SK-N-SH (cell line): ENCODE data around the gene KHSRP. TPM values are rescaled to one million over a fixed set of nuclear protein-coding genes. Genes with fewer than 3 reads are reported as not detected.

Source experiments
- CTCF ChIA-PET: fragments of 300-600, 350-600 bp; formaldehyde crosslinking; extraction: SDS; loops from one replicate; lab custom pipeline; 2021; lab: Yijun Ruan, JAX
- POLR2A ChIA-PET: fragments of 350-600 bp; sonication (Branson Sonifier 250); formaldehyde crosslinking; extraction: SDS; loops from one replicate; lab custom pipeline; 2020; ENCODE audit warnings: antibody characterized with exemption, inconsistent platforms; lab: Yijun Ruan, JAX
- DNase-seq: peaks from one replicate; pipeline ENCODE4 v3.0.0; 2012
- H2AFZ ChIP-seq: fragments of 200-600 bp; sonication (generic); 2 replicates; pipeline ENCODE4 v1.8.1; 2016; ENCODE audit warnings: antibody characterized with exemption, mild to moderate bottlenecking, low read depth
- H3F3A ChIP-seq: fragments of 200-600 bp; sonication (generic); replicated peaks from 2 replicates; pipeline ENCODE3; 2016; ENCODE audit warnings: antibody characterized with exemption, mild to moderate bottlenecking; ENCODE audit not compliant: insufficient read depth
- H3K27ac ChIP-seq, 2 experiments: fragments of 200-500 bp in 1 of 2; fragments of 200-600 bp in 1 of 2; sonication (Bioruptor generic) in 1 of 2; sonication (generic), shearing (Covaris generic) in 1 of 2; 2 replicates each; pipeline versions ENCODE4 v1.5.1 to v1.6.1; 2014 to 2016; ENCODE audit warnings: low read depth in 2 of 2, inconsistent platforms in 1 of 2, low read length in 1 of 2, mild to moderate bottlenecking in 1 of 2, mixed read lengths in 1 of 2
- H3K27me3 ChIP-seq: fragments of 200-600 bp; sonication (generic), shearing (Covaris generic); 2 replicates; pipeline ENCODE4 v1.6.1; 2016; ENCODE audit warnings: mixed run types; ENCODE audit not compliant: insufficient read depth
- H3K36me3 ChIP-seq, 2 experiments: fragments of 200-500 bp in 1 of 2; fragments of 200-600 bp in 1 of 2; sonication (Bioruptor generic) in 1 of 2; sonication (generic) in 1 of 2; replicated peaks in 1 of 2; 2 replicates each; pipeline versions ENCODE3 to v1.5.1; 2014 to 2016; ENCODE audit warnings: low read length in 1 of 2, mild to moderate bottlenecking in 1 of 2; ENCODE audit not compliant: insufficient read depth in 2 of 2, control insufficient read depth in 1 of 2
- H3K4me1 ChIP-seq, 2 experiments: fragments of 200-500 bp in 1 of 2; fragments of 200-600 bp in 1 of 2; sonication (Bioruptor generic) in 1 of 2; sonication (generic), shearing (Covaris generic) in 1 of 2; 2 replicates each; pipeline versions ENCODE4 v1.5.1 to v1.6.1; 2014 to 2016; ENCODE audit warnings: low read depth in 1 of 2, low read length in 1 of 2, mixed run types in 1 of 2; ENCODE audit not compliant: insufficient read depth in 2 of 2, control insufficient read depth in 1 of 2
- H3K4me2 ChIP-seq: fragments of 200-600 bp; sonication (generic), shearing (Covaris generic); 2 replicates; pipeline ENCODE4 v1.6.1; 2017; ENCODE audit warnings: mixed run types
- H3K4me3 ChIP-seq, 2 experiments: fragments of 200-500 bp in 1 of 2; fragments of 200-600 bp in 1 of 2; sonication (Bioruptor generic) in 1 of 2; sonication (generic), shearing (Covaris generic) in 1 of 2; 2 replicates each; pipeline versions ENCODE4 v1.5.1 to v1.8.1; 2014 to 2016; ENCODE audit warnings: low read depth in 2 of 2, inconsistent platforms in 1 of 2, low read length in 1 of 2, mild to moderate bottlenecking in 1 of 2, mixed read lengths in 1 of 2, moderate library complexity in 1 of 2
- H3K79me2 ChIP-seq: fragments of 200-600 bp; sonication (generic); 2 replicates; pipeline ENCODE4 v1.8.1; 2017; ENCODE audit warnings: mild to moderate bottlenecking; ENCODE audit not compliant: insufficient read depth
- H3K9ac ChIP-seq: fragments of 200-600 bp; sonication (generic); 2 replicates; pipeline ENCODE4 v1.6.1; 2017; ENCODE audit warnings: mixed run types
- H3K9me2 ChIP-seq: fragments of 200-600 bp; sonication (generic); 2 replicates; pipeline ENCODE4 v1.6.1; 2017; ENCODE audit warnings: mixed run types
- H3K9me3 ChIP-seq: fragments of 200-600 bp; sonication (generic); 2 replicates; pipeline ENCODE4 v1.6.1; 2017; ENCODE audit warnings: mixed run types, mild to moderate bottlenecking, moderate library complexity
- H4K20me1 ChIP-seq: fragments of 200-600 bp; sonication (generic); 2 replicates; pipeline ENCODE4 v1.6.1; 2017; ENCODE audit warnings: mild to moderate bottlenecking, mixed run types; ENCODE audit not compliant: insufficient read depth
- EZH2phosphoT487 ChIP-seq: fragments of 200-600 bp; sonication (generic); IDR thresholded peaks from 2 replicates; pipeline ENCODE4 v1.6.1; 2017; ENCODE audit warnings: low read depth, mixed run types, mild to moderate bottlenecking, antibody characterized with exemption, moderate library complexity, borderline replicate concordance
- JUND ChIP-seq: IDR thresholded peaks from 2 replicates; pipeline ENCODE4 v1.4.0; 2012
- POLR2AphosphoS5 ChIP-seq: IDR thresholded peaks from 2 replicates; pipeline ENCODE4 v1.6.1; 2012; ENCODE audit warnings: low read depth, low read length
- RAD21 ChIP-seq: IDR thresholded peaks from 2 replicates; pipeline ENCODE4 v1.6.1; 2012; ENCODE audit warnings: mild to moderate bottlenecking, low read length
- RCOR1 ChIP-seq: fragments of 150-350 bp; IDR thresholded peaks from 2 replicates; pipeline ENCODE4 v1.6.1; 2017; ENCODE audit warnings: antibody characterized with exemption, low read length
- WGBS: methylation state at CpG from one replicate; pipeline ENCODE4 v1.1.6; 2017; ENCODE audit warnings: low lambda C conversion rate; 5-methylcytosine and 5-hydroxymethylcytosine counted together
- polyA plus RNA-seq, 3 experiments: library from polyadenylated mRNA; depleted of rRNA; stranded (reverse); fragments of >200 nt; gene quantifications; 2 replicates each; pipeline ENCODE4 v1.2.3, GENCODE V29; 2012
- TF ChIP-seq, protein P1 (sequence below): fragments of 200-600 bp; sonication (generic); IDR thresholded peaks from 2 replicates; pipeline ENCODE4 v1.6.1; 2017; ENCODE audit warnings: antibody characterized with exemption, mild to moderate bottlenecking, moderate library complexity
- TF ChIP-seq, protein P2 (sequence below): fragments of 150-350 bp; IDR thresholded peaks from 2 replicates; pipeline ENCODE4 v1.6.1; 2017; ENCODE audit warnings: antibody characterized with exemption, low read length, low read depth, borderline replicate concordance

Gene KHSRP
- polyA plus RNA-seq, 1 of the 3 experiments (the other 2 are of a cell fraction) = 96.8 TPM

DNA sequence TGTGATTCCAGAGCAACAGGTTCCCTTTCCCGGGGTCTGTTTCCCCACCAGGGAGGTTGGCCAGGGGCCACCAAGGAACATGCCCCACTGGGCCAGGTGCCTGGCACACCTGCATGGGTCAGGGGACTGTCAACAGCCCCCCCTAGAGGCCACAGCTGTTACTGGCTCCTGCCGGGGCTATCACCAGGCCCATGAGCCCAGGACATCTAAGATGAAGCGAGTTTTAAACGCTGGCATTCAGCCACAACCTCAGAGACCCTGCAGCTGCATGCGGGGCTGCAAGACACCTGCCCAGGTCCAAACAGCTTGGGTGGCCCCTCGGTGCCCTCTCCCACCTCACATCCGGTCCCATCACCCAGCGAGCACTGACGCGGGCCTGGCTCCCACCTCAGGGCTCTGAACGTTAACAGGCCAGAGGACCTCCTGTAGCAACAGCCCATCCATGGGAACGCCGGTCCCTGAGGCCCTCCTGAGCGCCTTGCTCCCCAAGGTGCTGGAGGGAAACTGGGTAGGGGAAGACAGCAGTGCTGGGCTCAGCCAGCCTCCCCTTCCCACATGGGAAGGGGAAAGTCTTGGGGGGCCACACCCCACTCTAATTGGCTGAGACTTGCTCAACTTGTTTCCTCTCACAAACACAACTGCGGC is 12.0 kb downstream of the KHSRP start:
- Histone ChIP-seq H3K4me2 (no peak overlapping the region), H3K9me3 (no peaks in the 10 kb centered on the region), H3K4me3 (no peak overlapping the region), H3K27ac (no peak overlapping the region), H3K9ac (no peak overlapping the region), H4K20me1 (peaks cover 5% of the 10 kb centered on the region; the same call in 1 of the 2 replicates), H3K4me1 (no peaks in the 10 kb centered on the region), H3F3A (no peaks in the 10 kb centered on the region), H3K79me2 (0 out of 2 replicates have a peak, but pooled peaks cover 4% of the 10 kb centered on the region), H2AFZ (no peak overlapping the region), H3K9me2 (no peaks in the 10 kb centered on the region), H3K36me3 (peaks cover 10 to 37% of the 10 kb centered on the region in 2 experiments), H3K27me3 (no peaks in the 10 kb centered on the region)
- DNase-seq = peak; percentile 78
- CTCF ChIA-PET = interaction anchor here (0.9 to 3.0 kb wide), 3 partner anchors 9 to 20 kb away, joined by 3 to 16 read pairs (median 6); no protein-coding TSS in a partner anchor
- TF ChIP-seq RCOR1 (no peak), JUND (no peak), RAD21 (peak; percentile 41), EZH2phosphoT487 (no peak)
- TF ChIP-seq, protein P1, sequence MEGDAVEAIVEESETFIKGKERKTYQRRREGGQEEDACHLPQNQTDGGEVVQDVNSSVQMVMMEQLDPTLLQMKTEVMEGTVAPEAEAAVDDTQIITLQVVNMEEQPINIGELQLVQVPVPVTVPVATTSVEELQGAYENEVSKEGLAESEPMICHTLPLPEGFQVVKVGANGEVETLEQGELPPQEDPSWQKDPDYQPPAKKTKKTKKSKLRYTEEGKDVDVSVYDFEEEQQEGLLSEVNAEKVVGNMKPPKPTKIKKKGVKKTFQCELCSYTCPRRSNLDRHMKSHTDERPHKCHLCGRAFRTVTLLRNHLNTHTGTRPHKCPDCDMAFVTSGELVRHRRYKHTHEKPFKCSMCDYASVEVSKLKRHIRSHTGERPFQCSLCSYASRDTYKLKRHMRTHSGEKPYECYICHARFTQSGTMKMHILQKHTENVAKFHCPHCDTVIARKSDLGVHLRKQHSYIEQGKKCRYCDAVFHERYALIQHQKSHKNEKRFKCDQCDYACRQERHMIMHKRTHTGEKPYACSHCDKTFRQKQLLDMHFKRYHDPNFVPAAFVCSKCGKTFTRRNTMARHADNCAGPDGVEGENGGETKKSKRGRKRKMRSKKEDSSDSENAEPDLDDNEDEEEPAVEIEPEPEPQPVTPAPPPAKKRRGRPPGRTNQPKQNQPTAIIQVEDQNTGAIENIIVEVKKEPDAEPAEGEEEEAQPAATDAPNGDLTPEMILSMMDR = peak; percentile 62
- POLR2A ChIA-PET = interaction anchor here (0.5 kb wide), 1 partner anchor 1912 kb away, joined by 3 read pairs; no protein-coding TSS in a partner anchor
- 83% methylated on average over 2 of the region's 15 CpGs for WGBS

DNA sequence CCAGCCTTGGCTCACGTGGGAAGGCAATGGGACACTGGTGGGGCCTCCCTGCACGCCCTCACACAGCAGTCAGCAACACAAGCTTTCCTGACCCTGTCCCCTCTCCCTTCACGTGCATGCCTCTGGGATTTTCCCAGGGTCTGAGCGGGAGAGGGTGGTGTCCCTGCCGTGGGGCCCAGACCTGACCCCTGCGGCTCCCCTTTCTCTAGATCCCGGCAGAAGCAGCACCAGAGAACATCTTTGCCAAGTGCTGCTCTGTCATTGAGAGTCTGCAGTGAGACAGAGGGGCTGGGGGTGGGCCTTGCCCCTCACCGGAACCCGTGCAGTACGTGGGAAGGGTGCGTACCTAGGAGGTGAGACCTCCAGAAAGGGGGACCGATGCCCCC is 12.6 kb downstream of the KHSRP start:
- CTCF ChIA-PET = interaction anchor here (0.5 to 3.0 kb wide), 5 partner anchors 10 to 194 kb away, joined by 3 to 16 read pairs (median 5); no protein-coding TSS in a partner anchor
- Histone ChIP-seq H3K4me1 (no peaks in the 10 kb centered on the region), H3K4me3 (no peak overlapping the region), H3K9ac (no peak overlapping the region), H3K9me3 (no peaks in the 10 kb centered on the region), H3K27ac (no peak overlapping the region), H3K36me3 (peaks cover 7 to 31% of the 10 kb centered on the region in 2 experiments), H3K9me2 (no peaks in the 10 kb centered on the region), H3K79me2 (0 out of 2 replicates have a peak, but pooled peaks cover 2% of the 10 kb centered on the region), H3F3A (no peaks in the 10 kb centered on the region), H3K4me2 (no peak overlapping the region), H4K20me1 (no peaks in the 10 kb centered on the region), H3K27me3 (no peaks in the 10 kb centered on the region), H2AFZ (no peak overlapping the region)
- TF ChIP-seq, protein P2, sequence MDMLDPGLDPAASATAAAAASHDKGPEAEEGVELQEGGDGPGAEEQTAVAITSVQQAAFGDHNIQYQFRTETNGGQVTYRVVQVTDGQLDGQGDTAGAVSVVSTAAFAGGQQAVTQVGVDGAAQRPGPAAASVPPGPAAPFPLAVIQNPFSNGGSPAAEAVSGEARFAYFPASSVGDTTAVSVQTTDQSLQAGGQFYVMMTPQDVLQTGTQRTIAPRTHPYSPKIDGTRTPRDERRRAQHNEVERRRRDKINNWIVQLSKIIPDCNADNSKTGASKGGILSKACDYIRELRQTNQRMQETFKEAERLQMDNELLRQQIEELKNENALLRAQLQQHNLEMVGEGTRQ = no peak
- TF ChIP-seq POLR2AphosphoS5 = peak; percentile 13; the same call in 1 of the 2 replicates
- WGBS = 93% methylated on average over 3 of the region's 12 CpGs
- no peak for DNase-seq
- POLR2A ChIA-PET = no interaction called here
